DOHH2 (cell line): Measurements from ENCODE around the gene B3GALT5.

Experiments
- CTCF ChIP-seq: fragments of 200-600 bp; sonication (generic); IDR thresholded peaks from one replicate; pipeline ENCODE4 v1.5.1; 2014; ENCODE audit warnings: antibody characterized with exemption, mild to moderate bottlenecking, low read depth, low read length; ENCODE audit not compliant: poor library complexity, severe bottlenecking
- EZH2phosphoT487 ChIP-seq: fragments of 200-600 bp; sonication (generic); IDR thresholded peaks from 2 replicates; pipeline ENCODE4 v1.6.1; 2017; ENCODE audit warnings: borderline replicate concordance, mild to moderate bottlenecking, antibody characterized with exemption, low read length, moderate library complexity, mixed read lengths

GRCh38 chr21:39602076-39602689, 10.6 kb upstream of the B3GALT5 start:
- TF ChIP-seq CTCF (no peak), EZH2phosphoT487 (no peak)
